Measurements from ENCODE around the gene TDRD6.
"Not testable (repeated sequence)": the region's sequence is repeated elsewhere in the genome, so short reads cannot be mapped to it uniquely, and the experiment has no call there.

The TDRD6 gene

DNA sequence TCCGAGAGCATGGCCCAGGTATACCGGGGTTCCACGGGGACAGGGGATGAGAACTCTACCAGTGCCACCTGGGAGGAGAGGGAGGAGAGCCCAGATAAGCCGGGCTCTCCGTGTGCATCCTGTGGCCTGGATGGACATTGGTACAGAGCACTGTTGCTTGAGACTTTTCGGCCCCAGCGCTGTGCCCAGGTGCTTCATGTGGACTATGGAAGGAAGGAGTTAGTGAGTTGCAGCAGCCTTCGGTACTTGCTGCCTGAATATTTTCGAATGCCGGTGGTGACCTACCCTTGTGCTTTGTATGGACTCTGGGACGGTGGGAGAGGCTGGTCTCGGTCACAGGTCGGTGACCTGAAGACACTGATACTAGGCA is 1.3 kb downstream of the TDRD6 start:
- DNase-seq = no peak

GRCh38 chr6:46689657-46690056 is 2.0 kb downstream of the TDRD6 start:
- DNase-seq = no peak

DNA sequence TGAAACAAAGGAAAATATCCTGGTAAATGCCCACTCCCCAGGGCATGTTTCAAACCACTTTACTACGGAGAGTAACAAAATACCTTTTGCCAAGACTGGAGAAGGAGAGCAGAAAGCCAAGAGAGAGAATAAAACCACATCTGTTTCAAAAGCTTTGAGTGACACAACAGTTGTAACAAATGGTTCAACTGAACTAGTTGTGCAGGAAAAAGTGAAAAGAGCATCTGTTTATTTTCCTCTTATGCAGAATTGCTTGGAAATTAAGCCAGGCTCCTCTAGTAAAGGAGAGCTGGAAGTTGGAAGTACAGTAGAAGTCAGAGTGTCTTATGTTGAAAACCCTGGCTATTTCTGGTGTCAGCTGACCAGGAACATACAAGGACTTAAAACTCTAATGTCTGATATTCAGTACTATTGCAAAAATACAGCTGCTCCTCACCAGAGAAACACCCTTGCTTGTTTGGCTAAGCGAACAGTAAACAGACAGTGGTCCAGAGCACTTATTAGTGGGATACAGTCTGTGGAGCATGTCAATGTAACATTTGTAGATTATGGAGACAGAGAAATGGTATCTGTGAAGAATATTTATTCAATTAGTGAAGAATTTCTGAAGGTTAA is 2.6 kb downstream of the TDRD6 start:
- DNase-seq = no peak

DNA sequence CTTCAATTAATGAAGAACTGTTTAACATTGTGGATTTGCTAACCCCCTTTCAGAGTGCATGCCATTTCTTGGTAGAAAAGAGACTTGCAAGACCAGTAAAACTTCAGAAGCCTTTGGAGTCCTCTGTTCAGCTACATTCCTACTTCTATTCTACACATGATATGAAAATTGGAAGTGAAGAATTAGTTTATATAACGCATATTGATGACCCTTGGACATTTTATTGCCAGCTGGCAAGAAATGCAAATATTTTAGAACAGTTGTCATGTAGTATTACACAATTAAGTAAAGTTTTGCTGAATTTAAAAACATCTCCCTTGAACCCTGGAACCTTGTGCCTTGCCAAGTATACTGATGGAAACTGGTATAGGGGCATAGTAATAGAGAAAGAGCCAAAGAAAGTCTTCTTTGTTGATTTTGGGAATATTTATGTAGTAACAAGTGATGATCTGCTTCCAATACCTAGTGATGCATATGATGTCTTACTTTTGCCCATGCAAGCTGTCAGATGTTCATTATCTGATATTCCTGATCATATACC is 3.3 kb downstream of the TDRD6 start:
- DNase-seq = no peak

GRCh38 chr6:46699970-46700369 is 12.3 kb downstream of the TDRD6 start:
- no peak for DNase-seq

DNA sequence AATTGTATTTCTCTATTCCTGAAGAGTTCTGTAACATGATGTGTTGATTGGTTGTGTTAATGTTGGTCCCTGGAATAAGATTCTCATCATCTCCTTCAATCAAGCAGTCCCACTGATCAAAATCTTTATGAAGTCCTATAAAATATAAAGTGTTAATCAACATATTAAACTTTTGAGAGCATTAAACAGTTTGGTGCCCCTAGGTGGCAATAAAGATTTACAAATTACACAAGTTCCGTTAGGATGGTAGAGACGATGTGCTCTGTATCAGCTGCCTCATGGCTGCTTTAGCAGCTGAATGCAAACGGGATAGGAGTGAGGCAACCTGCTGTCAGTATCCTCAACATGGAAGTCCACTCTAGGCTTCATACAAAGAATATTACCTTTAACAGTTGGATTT is 16.9 kb downstream of the TDRD6 start:
- DNase-seq = peak; percentile 60 to 66

- no peak for DNase-seq
Measured at GRCh38 chr6:46706464-46706863, 18.8 kb downstream of the TDRD6 start.

GRCh38 chr6:46711491-46711890 is 23.8 kb downstream of the TDRD6 start:
- DNase-seq = no peak

DNA sequence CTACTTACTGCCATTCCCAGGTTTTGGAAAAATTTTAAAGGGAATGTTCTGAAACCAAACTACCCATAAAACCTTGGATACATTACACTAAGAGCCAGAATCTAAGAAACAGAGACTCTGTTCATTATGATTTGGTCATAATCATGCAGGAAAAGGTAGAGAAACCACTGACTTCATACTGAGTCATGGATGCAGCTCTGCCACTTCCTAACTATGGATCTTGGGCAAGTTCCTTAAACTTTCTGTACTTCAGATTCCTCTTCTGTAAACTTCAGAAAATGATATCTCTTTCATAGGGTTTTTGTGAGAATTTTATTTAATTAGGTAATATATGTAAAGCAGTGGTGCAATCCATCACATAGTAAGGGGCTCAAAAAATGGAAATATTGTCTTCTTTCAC is 27.5 kb downstream of the TDRD6 start:
- DNase-seq = no peak

- no peak for DNase-seq
Measured at GRCh38 chr6:46719099-46719498, 31.4 kb downstream of the TDRD6 start.

DNA sequence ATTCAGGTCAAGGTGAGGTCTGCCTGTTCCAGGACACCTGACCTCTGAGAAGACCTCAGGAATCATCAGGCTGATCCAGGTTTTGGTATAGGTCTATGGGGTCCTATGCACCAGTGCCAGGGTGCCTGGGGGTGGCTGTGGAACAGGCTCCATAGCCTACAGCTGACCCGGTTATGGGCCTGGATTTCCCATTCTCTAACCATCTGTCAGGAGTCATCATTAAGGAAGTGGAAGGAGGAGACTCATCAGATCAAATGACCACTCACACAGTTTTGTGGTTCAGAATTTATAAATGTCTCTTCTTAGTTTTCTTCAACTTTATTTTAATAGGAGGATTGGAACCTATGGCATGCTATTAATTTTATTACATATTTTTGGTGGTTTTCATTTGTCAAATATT is 32.7 kb downstream of the TDRD6 start:
- no peak for DNase-seq

DNA sequence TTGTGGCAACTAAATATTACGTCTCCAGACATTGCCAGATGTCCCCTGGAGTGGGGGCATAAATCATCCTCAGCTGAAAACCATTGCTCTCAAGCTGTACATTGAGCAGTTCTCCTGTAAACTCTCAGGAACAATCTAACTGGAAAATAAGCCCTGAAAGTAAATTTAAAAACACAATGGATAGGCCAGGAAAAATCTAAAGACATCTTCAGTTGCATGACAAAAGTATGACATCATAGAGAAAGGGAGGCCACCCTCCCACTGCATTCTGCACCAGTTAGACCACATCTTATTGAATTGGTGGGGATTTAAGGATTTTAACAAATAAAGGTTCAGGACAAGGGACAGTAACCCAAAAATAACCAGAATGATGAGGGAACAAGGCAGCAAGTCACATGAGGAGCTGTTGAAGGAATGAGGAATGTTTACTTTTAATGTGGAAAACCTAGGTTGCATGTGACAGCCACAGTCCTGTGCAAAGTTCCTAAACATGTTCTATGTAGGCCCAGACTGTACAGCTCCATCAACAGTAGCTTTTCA is 42.2 kb downstream of the TDRD6 start:
- no peak for DNase-seq

GRCh38 chr6:46730921-46731461 is 43.3 kb downstream of the TDRD6 start:
- peak; percentile 32 to 52 for DNase-seq

DNA sequence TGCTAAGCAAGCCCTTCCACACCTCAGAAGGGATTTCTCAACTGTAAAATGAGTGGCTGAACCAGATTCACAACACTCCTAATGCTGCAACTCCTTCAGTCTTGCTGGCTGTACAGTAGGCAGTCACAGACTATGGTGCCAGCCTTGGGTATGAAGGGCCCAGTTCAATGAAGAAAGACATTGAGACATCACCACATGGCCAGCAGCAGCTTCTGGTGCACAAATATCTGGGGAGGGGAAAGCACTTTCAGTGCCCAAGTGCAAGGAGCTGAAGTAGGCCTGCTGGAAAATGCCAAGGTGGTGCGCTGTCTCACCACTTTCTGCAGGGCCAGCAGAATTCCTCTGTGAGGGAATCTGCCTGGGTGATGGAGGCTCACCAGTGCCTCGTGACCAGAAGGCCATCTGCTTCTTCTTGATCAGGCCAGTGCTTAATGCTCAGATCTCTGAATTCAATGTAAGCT is 45.7 kb downstream of the TDRD6 start:
- no peak for DNase-seq

DNA sequence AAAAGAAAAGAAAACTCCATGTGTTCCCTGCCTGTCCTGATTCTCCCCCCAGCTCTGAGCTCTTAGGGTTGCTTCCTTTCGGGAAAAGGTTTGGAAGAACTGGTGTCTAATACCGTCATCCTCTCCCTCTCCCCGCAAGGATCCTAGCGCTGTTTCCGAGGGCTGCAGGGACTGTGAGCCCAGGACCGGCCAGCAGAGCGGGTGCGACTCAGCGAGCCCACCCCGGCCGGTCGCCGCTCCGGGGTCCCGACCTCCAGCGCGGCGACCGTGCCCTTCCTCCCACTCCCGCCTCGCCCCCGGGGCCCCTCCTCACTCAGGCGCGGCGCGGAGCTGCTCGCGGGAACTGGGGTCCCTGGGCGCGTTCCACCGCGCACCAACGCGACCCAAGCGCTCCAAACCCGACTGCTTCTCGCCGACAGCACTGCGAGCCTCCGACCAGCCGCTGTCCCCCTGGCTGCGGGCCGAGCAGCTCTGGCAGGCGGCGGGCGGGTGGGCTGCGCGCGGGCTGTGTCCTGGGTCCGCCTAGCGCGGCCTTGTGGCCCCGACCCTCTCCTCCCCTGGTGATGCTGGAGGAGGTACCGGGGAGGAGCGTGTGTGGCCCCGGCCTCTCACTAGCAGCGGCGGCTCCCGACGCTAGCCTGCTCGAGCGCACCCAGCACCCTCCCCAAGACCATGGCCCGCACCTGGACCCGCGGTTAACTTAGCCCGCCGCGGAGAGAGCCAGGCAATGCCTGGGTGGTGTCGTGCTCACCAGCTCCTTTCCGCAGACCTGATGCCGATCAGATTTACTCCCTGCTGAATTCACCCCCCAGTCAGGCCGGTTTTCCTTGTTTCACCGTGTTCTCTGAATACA is 47.4 kb downstream of the TDRD6 start, which contains the start of gene PLA2G7:
Gene PLA2G7, minus strand, starts transcription at position 509 of the 853 bp plus-strand sequence. CDS start 12,484 bp downstream, outside the sequence.
- no peak for DNase-seq

DNA sequence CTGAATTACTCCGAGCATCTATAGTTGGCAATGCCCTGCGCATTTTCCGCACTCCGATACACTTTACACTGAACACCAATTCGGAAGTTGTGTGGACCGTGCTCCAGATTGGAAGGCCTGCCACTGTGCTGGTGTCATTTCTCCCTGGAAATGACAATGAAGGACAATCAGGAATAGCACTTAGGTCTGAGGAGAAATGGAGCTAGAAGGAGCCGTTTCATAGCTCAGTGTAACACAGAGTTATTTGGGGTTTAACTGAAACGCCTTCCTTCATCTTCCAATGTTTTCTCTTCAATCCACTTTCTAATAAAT is 48.0 kb downstream of the TDRD6 start:
- DNase-seq = no peak

DNA sequence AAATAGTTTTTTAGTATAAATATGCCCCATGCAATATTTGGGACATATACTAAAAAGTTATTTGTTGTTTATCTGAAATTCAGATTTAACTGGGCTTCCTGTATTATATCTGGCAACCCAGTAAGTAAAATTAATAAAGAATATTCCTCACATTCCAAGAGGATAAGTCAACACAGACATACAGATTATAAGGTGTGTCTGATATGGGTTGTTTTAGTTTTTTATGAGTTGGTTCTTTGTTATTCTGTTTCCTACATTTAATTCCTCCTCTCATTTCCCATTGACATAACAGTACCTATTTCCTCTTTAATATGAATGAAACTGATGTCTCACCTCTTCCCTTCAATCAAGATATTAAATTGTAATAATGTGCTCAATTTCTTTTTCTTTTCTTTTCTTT is 49.2 kb downstream of the TDRD6 start:
- DNase-seq = no peak

GRCh38 chr6:46741482-46741881 is 53.8 kb downstream of the TDRD6 start:
- DNase-seq = no peak

DNA sequence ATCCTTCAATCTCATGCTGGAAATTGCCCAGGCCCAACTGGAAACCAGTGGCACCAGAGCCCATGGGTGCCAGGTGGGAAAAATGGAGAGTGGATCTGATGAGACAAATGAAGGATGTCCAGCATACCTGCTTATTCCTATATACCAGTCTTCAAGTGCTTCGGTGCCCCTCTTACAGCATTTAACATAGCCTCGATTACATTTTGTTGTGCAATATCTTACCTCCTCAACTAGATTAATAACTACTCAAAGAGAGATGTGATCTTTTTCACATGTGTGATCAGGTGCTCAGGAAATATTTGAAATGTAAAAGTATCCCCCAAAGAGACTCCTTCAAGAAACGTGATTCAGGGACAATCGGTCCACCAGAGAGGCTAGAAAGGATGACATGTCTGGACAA is 54.2 kb downstream of the TDRD6 start:
- no peak for DNase-seq

DNA sequence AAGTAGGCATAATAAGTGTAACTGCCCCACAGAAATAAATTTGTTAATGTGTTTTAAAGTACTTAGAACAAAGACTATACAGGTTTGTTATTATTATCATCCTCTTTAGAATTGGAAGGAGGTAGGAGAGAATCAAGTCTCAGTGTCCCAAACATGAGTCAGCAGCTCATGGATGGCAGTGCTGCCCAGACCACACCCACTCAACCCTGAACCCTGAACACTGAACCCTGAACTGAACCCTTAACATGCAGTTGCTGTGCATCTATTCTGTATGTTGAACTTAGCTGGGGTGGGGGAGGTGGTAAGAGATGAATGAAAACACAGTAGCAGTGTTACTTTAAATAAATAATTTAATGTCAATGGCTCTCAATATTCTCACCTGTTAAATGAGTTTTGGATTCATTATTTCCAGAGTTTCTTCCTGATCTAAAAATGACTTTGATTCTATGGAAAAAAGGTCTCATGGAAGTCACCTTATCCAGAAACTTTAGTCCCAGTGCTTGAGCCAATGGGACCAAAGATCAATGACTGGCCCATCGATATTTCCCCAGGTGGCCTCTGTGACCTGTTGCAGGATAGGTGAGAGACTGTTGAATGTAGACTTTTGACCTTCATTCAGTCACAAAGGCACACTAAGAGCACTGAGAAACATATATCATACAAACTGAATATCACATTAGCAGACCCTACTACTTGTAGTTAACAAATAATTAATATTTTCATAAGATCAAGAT is 55.9 kb downstream of the TDRD6 start:
- no peak for DNase-seq

DNA sequence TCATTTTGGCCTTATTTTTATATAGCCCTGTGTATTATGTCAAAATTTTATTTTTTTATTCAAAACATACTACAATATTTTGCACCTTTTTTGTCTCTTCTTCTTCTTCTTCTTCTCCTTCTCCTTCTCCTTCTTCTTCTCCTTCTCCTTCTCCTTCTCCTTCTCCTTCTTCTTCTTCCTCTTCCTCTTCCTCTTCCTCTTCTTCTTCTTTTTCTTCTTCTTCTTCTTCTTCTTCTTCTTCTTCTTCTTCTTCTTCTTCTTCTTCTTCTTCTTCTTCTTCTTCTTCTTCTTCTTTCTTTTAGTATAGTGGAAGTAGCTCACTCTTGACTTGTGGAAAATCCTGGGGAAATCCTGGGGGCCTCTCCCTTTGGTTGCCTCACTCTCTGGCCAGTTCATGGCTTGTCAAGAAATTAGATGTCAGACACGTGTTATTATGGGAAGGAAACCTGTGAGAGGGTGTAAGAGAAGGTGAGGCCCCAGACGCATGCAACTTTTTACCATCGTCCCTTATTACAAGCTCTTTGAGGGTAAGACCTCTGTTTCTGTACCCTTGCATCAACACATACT is 56.6 kb downstream of the TDRD6 start:
- not testable (repeated sequence) for DNase-seq

- DNase-seq = no peak
Measured at GRCh38 chr6:46745973-46746372, 58.3 kb downstream of the TDRD6 start.

DNA sequence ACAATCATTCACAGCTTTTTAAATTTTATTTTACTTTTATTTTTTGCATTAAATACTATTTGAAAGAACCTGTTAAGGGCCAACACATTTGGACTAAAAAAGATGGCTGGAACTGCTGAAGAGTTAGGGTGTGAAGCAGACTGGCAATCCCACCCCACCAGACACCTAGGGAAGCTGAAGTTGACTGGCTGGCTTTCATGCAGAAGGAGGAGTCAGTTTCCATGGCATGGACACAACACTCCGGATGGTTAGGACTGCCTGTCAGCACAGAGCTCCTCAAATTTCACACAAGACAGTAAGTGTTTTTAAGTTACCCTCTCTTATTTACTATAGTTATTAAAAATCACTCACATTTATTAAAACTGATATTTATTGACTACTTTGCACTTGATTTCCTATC is 59.0 kb downstream of the TDRD6 start, which contains the start of gene ANKRD66:
Gene ANKRD66, plus strand, starts transcription at position 238 of the 400 bp plus-strand sequence. CDS start 5,016 bp downstream, outside the sequence.
- no peak for DNase-seq

Data from Kasumi-1 (cell line).